Measurements from ENCODE around the gene IFNA5.

Gene IFNA5

DNA sequence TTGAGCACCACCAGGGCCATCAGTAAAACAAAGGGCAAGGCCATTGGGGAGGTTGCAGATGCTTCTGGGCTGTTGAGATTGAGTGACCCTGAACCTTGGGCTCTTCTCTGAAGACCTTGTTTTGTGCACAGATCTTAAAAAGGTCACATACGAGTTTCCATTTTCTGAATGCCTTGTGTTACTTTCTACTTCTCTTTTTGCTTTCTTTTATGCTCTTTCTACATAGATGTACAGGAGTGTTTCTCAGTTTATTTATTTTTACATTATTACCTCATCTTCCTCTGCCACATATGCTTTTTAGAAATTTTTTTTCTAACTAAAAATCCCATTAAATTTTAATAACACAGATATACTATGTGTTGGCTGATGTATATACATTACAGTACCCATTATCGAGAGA, at the start of gene IFNA5:
Gene IFNA5, minus strand, starts transcription at position 101 of the 400 bp plus-strand sequence. Its CDS starts 57 bp downstream, at position 44.
- DNase-seq (ENCODE audit: low read depth in 2 of 2), result no peak

DNA sequence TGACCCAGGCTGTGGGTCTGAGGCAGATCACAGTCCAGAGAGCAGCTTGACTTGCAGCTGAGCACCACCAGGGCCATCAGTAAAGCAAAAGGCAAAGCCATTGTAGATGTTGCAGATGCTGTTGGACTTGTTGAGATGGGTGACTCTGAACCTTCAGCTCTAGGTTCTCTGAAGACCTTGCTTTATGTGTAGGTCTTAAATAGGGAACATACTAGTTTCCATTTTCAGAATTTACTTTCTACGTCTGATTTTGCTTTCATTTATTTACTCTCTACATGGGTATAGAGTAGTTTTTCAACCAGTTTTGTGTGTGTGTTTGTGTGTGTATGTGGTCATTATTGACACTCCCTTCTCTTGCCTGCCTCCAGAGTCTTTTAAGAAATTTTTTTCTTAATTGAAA, 45.7 kb upstream of the IFNA5 start, which contains the start of gene IFNA6:
Gene IFNA6, minus strand, starts transcription at position 101 of the 400 bp plus-strand sequence. Its CDS starts 0 bp downstream, at position 101.
- DNase-seq (ENCODE audit: low read depth in 2 of 2), result no peak

DNA sequence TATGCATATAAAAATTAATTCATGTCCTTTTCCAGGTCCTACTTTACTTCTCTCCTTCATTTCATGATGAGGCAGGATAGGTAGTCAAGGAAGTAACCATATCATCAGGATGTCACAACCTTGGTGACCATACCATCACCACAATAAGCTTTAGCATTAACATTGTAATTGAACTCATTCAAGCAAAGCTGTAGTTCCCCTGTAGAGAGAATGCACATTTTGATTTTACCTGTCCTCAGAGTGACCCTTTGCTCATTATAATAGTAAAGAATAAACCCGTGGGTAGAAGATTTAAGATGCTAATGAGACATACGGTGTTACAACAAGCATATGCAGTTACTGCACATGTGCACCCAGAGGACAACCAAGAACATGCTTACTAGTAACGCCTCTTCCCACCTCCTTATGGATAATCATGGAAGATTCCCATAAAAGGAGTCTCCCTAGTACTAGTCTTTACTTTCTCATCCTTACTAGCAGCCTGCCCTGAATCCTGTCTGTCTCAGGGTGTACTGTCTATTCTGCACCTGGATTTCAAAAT, 43.4 kb upstream of the IFNA5 start:
- no peak for DNase-seq (ENCODE audit: low read depth in 2 of 2)

DNA sequence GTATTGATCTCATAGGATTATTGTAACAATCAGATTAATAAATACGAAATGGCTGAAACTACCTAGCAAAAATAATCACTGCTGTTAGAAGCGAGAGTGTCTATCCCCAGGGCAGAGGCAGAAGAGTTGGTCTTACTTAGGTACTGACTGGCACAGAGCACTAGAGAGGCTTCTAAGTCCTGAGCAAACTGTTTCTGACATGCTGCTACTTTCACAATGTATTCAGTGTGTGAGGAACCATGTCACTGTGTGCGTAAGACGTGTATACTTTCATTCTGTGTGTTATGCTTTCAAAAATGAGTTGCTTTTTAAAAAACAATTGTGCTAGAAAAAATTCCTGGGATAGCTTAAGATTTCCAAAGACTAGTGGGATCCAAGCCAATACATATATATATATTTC, 35.6 kb upstream of the IFNA5 start:
- DNase-seq (ENCODE audit: low read depth in 2 of 2), result no peak

DNA sequence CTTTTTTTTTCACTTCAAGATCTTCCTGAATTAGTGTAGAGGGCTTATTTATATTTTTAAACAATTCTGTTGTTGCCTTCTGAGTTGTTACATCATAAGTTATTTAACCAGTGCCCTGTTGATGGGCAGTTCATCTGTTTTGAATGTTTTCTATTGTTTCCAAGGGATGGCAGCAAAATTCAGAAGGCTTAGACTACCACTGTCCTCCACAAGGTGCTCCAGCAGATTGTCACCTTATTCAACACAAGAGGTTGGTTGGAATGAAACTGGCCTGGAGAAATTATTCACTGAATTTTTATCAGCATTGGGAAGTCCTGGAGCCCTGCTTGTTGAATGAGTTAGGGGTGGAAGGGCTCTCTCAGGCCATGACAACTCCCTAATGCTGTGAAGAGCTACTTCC, 31.3 kb upstream of the IFNA5 start:
- no peak for DNase-seq (ENCODE audit: low read depth in 2 of 2)

DNA sequence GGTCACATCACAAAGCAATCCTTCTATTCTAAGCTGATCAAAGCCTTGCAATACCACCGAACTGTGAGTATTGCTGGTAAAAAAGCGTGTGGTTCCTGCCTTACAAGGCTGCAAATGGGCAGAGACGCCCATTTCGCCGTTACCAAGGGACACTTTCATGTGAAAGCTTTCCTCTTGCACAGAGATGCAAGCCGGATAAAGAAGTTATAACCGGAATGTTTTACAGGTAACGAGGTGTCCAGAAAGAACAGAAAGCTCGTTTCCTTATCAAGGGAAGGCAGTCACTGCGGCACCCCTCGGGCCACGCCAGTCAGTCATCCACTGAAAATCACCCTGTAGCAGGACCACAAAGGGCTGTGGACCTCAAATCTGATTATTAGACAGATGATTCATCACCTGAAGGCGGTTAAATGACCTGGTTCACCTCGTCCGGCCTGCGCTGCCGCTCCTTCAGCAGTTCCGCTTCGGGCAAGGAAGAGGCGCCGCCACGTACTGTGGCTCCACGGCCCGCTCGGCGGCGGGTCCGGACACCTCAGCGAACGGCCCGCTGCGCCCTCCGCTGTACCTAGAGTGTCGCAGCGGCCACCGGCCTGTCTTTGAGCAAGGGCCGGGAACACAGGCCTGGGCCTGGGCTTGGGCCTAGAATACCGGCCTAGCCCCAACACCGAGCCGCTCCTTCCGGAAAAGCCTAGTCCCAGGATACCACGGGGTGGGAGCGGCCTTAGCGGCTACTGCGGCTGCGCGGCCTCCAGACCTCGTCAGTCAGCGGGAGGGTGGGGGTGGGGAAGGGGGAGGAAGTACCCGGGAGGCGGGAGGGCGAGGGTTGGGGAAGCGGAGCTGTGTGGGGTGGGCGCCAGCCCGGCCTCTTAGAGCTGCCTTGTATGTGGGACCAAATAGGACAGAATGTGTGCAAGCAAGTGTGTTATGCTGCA, 29.9 kb upstream of the IFNA5 start, which contains the start of gene KLHL9:
Gene KLHL9, minus strand, starts transcription at position 704 of the 932 bp plus-strand sequence. Its CDS starts 545 bp downstream, at position 159.
- peak; percentile 57 to 77 for DNase-seq (ENCODE audit: low read depth in 2 of 2)

DNA sequence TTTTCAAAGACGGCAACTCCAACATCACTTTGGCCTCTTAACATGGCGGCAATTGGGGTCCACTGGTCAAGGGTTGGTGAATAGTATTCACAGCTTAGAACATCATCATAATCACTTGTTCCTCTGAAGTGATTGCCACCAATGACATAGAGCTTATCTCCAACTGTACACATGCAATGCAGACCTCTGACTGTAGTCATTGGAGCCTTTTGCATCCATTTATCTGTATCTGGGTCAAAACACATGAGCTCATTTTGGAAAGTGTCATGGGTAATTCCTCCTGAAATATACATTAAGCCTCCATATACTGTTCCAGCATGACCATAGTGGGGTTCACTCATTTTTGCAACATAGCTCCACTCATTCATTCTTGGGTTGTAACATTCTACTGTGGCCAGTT, 28.1 kb upstream of the IFNA5 start:
- no peak for DNase-seq (ENCODE audit: low read depth in 2 of 2)

DNA sequence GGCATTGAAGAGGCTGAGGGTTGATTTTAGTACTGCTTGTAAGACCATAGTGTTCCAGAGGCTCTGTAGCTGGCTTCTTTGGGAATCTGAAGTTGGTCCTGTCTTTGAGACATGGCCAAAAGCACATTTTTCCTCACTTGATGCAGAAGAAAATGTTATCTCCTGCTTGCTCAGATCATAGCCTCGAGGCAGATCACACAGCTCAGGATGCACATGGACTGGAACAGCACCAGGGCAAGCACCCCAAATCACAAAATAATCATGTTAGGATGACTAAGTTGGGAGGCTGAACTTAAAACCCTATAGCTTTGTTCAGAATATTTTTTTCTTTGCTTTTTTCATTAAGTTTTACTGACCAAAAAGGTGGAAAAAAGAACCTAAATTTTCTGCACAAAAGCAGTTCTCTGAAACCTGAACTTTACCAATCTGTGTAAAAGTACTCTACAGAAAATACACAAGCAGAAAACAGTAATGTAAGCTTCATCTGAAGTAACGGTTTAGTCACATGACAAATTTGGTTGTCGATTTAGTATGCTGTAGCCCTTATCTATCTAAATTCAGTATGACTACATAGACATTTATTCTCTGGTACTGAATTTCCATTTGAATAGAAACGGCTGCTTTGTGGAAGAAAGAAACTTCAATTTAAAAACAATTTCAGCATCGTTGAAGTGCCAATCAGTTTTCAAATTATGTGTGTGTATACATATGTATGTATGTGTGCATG, 26.7 kb upstream of the IFNA5 start:
- no peak for DNase-seq (ENCODE audit: low read depth in 2 of 2)

DNA sequence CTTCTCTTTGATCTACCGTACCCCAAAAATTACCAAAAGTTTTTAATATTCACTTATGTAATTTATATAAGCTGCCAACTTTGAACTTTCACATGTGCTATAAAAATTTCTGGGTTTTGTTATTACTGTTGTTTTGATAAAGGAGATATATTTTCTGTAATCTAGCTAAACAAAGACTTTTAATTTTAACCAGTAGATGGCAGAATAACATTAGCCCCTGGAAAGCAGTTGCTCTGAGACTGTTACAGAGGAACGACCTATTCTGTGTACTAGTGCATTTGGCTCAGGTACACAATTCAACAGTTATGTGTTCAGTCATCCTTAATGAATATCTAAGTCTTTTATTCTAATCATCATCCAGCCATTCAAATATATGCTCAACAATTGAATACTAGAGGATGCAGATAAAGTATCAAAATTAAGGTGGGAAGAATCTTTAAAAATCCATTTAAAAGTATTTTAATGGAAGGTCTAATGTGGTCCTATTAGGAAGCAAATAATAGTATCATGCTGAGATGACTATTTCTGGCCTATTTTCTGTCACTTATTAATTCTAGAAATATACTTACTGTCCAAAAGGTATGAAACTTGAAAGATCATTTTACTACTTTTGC, 21.5 kb upstream of the IFNA5 start:
- no peak for DNase-seq (ENCODE audit: low read depth in 2 of 2)

DNA sequence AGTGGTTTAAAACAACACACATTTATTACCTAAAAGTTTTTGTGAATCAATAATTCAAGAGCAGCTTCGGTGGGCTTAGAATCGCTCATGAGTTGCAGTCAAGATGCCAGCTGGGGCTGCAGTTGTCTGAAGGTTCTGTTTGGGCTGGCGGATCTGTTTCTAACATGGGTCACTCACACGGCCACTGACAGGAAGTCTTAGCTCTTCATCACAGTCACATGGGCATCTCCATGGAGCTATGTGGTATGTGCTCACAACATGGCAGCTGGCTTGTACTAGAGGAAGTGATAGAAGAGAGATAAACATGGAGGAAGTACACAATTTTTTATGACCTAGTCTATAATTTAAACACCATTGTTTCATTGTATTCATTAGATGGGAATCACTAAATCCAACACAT, 18.9 kb upstream of the IFNA5 start:
- DNase-seq (ENCODE audit: low read depth in 2 of 2), result no peak

DNA sequence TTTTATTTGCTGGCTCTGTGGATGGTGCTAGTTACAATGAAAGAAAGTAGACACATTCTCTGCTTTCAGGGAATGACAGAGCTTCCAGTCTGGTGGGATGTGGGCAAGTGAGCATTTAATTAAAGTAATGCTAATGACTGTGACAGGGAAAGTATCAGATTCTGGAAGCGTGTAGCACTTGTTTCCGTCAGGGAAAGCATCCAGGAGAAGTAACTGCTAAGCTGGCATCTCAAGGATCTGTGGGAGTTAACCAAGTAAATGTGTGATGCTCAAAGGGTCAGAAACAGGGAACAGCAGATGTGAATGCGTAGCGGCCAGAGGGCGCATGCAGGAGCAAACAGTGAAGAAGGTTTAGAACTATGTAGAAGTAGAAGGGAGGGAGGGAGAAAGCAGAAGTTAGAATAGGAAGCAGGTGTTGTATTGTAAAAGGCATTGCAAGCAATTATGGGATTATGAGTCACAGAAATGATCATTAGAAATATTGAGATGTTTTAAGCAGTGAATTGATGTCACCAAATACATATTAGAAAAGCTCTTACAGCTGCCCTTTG, 17.9 kb upstream of the IFNA5 start:
- DNase-seq (ENCODE audit: low read depth in 2 of 2), result no peak

DNA sequence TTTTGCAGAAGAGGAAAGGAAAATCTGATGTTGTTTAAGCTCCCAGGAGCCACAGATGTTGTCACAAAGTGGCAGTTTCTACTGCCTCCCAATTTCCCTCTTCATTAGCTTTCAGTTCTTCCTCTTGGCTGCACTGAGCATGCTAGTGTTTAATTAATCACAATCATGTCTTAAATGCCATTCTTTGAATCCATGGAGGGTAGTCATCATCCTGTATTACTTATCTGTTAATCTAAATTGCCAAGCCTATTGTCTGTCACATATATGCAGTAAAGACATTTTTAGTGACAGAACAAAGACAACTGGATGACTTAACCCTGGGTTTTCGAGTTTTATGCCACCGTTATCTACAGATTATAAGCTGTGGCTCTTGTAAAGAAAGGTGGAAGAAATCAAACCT, 15.4 kb upstream of the IFNA5 start:
- no peak for DNase-seq (ENCODE audit: low read depth in 2 of 2)

DNA sequence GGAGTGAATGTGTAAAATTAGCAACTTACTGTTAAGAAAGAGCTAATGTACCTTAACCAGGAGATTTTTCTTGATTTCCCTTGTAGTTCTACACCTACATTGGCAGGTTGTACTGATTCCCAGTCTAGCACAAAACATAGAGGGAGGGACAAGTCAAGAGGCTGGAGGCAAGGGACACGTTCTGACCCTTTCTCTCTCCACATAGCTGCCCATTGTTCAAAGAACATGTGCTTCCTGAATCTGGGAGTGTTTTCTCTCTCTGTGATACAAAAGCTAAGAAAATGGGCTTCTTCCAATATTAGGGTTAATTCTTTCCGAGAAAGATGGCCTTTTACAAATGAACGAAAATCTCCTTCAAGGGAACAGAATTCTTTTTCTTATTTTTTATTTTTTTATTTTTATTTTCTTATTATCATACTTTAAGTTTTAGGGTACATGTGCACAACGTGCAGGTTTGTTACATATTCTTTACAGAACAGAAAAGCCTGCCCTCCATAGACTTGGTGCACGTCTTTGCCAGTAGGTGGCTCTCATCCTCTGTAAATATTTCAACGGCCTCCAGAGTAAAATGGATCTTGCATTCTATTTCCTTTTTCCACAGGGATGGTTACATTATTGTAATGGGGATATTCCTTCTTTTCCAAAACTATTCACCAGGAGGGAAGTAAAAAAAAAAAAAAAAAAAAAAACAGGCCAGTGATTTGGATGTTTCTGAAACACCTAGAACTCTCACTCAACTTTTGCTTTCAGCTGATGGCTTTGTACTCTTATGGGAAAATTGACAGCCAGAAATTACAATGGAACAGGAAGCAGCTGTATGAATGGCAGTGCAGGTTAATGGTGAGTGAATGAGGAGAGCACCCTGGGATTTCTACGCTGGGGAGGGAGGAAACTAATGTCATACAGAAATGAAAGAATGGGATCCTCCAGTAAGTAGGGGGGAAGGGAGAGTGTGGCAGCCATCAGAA, 13.1 kb upstream of the IFNA5 start:
- DNase-seq (ENCODE audit: low read depth in 2 of 2), result no peak

DNA sequence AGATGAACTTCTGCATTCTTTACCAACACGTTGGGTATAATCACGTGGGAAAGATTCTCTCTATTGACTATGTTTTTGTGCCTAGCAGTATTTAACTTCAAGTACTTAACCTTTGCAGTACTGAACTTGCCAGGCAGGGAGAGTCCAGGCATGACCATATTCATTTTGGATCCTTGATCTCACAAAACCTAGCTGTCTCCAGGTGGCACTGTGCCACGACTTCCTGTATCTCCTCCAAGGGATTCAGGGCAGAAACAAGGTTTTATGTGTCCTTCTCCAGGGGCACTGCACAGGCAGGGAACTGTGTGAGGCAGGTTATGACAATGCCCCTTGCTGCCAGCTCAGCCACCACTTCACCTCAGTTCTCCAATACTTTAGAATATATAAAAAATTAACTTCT, 11.7 kb upstream of the IFNA5 start:
- DNase-seq (ENCODE audit: low read depth in 2 of 2), result no peak

DNA sequence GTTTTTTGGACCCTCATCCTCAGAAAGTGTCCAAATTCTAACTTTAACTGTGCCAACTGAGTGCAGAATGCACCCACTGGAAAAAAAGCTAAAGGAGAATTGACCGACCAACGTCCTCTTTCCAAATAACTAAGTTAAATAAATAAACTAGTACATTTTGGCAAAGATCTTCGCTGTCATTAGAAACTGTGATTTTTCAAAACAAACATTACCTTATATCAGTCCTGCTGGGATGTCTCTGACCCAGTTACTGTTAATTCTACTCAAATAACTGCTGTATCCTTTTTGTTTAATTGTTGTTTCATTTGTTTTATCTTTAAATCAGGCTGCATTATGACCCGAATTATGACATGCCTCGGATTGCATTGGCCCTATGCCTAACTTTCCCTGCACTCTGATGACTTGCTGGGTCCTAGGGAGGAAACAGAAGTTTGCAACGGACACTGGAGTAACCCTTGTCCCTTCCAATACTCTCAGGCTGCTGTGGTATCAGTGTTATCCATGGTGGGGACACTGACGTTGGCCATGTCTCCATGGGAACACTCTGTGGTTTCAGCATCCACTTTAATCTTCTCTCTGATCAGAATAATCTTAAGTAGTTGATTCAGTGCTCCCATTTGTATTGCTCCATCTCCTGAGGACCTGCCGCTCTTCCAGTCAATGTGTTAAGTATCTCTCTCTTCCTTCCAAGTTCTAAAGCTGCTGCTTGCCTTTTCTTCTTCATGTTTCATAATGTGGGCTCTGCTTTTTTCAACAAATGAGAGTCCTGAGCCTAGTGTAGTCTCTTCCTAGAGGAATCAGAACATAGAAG, 11.1 kb upstream of the IFNA5 start:
- no peak for DNase-seq (ENCODE audit: low read depth in 2 of 2)

DNA sequence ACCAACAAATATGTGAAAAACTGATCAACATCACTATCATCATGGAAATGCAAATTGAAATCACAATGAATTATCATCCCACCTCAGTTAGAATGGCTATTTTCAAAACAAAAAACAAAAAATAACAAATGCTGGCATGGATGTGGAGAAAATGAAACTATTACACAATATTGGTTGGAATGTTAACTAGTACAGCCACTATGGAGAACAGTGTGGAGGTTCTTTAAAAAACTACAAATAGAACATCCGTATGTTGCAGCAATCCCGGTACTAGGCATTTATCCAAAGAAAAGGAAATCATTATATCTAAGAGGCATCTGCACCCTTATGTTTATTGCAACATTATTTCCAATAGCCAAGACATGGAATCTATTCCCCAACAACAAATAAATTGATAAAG, 9.0 kb upstream of the IFNA5 start:
- DNase-seq (ENCODE audit: low read depth in 2 of 2), result no peak

DNA sequence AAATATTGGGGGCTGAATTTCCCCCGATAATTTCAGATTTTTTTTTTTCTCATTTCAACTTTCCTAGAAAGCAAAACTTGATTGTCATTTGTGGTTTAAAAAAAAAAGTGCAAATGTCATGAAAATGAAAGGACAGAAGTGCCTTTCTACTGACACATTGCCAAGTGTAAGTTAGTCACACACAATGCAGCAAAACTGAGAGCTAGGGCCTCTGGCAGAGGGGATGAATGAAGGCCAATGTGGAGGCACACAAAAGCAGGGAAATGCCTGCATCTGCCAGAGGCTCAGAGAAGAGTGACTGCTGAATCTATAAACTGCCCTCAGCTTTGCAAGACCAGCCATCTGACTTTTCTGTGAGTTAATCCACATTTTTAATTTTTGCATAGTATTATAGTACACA, 6.8 kb upstream of the IFNA5 start:
- no peak for DNase-seq (ENCODE audit: low read depth in 2 of 2)

DNA sequence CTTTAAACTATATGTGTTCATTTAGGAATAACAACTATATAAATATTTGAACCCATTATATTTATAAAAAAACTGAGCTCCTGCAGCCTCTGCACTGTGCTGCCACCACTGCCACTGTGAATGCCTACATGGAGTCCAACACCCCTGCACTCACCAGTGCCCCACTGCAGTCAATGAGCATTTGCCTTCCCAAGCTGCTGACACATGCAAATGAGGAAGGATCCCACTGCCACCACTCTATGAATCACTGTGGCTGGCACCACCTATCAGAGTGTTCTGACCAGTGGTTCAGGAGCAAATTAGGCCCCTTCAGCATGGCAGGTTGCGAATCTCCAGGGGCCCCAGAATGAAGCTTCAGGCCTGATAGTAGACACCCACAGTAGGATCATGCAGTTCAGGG, 9.1 kb downstream of the IFNA5 start:
- no peak for DNase-seq (ENCODE audit: low read depth in 2 of 2)

DNA sequence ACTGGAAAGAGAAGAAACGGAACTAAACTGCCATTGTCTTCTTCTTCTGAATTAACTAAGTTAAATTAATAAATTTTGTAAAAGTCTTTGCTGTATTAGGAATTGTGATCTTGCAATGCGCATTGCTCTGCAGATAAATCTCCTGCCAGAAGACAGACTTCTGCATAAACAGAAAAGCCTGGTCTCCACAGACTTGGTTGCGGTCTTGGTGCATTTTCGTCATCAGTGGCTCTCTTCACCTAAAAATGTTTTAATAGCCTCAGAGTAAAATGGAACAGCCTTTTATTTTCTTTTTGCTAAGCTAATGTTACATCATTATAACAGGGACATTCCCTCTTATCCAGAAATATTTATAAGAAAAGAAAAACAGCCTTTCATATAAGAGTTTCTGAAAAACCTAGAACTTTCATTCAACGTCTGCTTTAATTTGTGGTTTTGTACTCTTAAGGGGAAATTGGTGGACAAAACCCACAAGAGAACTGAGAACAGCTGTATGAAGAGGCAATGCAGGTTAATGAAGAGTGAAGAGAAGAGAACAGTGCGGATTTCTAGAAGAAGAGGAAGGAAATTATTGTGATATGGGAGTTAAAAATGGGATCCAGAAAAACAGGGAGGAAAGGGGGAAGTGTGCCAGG, 10.1 kb downstream of the IFNA5 start:
- DNase-seq (ENCODE audit: low read depth in 2 of 2), result no peak

Data from stimulated activated CD8-positive, alpha-beta memory T cell treated with anti-CD3 and anti-CD28 coated beads, Interleukin-2, amount 100 ng/mL, for 1 hour (primary cell).